NCI-H128 (cell line): ENCODE measurements around the gene TRPT1.
A peak's percentile ranks its signal among the peaks of the same experiment; 100 is the strongest.

Experiments used
- DNase-seq: peaks from one replicate; lab custom pipeline; 2025; ENCODE audit not compliant: unreplicated experiment; lab: John Stamatoyannopoulos, UW

Gene TRPT1

DNA sequence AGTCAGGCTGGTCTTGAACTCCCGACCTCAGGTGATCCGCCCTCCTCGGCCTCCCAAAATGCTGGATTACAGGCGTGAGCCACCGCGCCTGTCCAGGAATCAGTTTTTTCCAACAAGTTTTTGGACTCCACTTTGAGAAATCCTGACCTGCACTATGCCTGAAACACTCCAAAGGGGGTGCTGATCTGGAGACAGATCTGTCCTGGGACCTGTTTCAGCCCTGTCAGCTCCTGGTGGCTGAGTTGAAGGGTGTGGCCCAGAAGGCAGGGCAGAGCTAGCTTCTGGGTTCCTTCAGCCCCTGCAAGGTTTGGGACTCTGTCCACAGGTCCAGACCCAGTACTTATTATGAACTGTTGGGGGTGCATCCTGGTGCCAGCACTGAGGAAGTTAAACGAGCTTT lies 5.6 kb upstream of the TRPT1 start:
- DNase-seq: no peak

DNA sequence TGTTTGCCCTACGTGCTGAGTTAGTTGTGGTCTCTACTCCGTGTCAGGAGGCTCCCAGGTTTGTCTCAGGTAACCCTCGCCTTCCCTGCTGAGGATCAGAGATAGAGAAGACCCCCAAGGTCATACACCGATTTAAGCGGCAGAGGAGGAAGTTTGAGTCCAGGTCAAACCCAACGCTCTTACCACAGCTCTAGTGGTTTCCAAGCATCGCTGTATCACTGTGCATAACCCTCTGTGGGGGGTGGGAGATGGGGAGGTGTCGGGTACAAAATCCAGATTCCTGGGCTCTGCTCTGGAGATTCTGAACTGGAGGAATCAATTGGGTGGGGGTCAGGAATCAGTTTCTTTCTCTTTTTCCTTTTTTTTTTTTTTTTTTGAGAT lies 5.0 kb upstream of the TRPT1 start:
- no peak for DNase-seq

DNA sequence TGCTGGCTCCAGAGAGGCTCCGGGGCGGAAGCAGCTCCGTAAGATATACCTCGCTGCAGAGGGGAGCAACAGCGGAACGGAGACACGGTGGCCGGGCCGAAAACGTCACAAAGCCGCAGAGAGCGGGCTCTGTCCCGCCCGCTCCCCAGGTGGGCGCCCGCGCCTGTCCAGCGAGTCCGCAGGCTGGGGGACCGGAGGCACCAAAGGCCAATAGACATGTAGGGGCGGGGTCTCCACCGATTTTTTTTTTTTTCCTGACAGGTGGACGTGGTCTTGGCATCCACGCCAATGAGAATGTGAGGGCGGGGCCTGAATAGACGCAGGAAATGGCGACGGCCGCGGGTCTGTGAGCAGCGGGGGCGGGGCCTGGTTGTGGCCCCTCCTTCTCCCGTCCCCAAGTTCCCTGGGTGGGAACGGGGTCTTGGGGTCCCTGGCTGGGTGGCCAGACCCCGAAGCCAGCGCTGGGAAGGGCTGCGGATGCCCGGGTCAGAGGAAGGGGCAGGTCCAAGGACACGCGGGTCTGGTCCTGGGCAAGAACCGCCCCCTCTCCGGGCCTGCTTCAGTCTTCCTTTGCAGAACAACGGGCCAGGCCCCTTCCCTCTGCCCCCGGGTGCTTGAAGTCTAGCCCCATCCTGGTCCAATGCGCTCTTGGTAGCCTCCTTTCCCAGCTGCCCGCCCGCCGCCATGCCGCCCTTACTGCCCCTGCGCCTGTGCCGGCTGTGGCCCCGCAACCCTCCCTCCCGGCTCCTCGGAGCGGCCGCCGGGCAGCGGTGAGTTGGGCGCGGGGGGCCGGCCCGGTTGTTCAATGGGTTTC lies 4.4 kb upstream of the TRPT1 start, which contains the start of gene DNAJC4:
TSS of gene DNAJC4 (plus strand) at position 378 of the 814 bp plus-strand sequence. CDS start at position 685, 307 bp downstream.
- peak; percentile 92 for DNase-seq

DNA sequence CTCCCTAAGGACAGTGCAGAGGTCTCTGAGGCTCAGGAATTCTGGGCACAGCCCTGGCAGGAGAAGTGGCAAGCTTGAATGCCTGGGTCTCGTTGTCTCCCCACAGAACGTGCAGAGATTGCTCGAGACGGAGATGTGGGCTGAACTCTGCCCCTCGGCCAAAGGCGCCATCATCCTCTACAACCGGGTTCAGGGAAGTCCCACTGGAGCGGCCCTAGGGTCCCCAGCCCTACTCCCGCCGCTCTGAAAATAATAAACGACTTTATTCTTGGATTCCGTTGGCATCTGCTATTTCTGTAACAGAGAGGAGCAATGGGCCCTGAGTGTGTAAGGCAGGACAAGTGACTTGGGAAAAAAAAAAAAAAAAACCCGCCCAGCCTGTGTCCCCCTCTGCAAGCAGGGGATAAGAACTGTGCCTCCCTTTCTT lies 3.8 kb upstream of the TRPT1 start:
- no peak for DNase-seq

DNA sequence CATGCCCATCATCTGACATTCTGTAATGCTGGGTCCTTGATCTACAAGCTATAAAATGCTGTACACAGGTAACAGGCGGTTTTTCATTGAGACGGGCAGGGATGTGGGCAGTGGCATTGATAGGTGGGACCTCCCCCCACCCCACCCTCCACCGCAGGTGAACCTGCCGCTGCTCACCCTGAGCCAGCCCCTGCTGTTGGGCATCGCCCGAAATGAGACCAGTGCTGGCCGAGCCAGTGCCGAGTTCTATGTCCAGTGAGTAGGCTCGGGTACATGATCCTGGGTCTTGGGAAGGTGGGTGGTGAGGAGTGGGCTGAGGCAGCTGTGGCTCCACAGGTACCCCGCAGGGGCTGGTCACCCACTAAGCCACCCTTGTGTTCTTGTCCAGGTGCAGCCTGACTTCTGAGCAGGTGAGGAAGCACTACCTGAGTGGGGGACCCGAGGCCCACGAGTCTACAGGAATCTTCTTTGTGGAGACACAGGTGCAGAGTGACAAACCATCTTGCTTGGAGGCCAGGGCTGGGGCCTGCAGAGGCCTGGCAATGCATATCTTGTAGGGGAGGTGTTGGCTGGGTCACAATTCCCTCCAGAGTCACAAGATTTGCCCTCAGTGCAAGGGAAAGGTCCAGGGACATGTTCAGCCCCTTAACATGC lies 3.2 kb upstream of the TRPT1 start:
- no peak for DNase-seq

DNA sequence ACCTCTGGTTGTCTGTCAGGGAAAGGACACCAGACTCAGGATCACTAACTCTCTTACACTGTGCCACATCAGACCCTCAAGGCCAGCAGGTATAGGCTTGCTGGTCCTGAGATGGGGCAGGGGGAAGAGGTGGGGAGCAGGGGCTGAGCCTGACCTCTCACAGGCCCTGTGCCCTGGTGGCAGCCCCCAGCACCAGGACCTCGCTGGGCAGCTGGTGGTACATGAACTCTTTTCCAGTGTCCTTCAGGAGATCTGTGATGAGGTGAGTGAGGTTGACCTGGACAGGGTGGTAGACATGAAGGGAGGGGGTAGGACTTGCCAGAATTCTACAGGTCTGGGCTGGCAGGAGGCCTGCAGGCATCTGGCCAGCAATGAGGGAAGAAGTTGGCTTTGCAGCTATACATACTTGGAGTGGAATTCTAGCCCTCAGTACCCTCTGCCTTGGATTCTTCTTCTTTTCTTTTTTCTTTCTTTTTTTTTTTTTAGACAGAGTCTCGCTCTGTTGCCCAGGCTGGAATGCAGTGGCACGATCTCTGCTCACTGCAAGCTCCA lies 1.5 kb upstream of the TRPT1 start:
- DNase-seq: no peak

DNA sequence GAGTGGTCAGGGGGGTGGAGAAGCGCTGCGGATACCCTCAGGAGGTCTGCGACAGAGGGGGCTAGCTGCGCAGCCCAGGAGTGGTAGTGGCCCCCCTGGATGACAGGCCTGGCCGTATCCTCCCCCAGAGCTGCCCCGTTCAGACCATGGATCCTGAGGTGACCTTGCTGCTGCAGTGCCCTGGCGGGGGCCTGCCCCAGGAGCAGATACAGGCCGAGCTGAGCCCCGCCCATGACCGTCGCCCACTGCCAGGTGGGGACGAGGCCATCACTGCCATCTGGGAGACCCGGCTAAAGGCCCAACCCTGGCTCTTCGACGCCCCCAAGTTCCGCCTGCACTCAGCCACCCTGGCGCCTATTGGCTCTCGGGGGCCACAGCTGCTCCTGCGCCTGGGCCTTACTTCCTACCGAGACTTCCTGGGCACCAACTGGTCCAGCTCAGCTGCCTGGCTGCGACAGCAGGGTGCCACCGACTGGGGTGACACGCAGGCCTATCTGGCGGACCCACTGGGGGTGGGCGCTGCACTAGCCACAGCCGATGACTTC lies 593 bp upstream of the TRPT1 start:
- peak; percentile 18 for DNase-seq

DNA sequence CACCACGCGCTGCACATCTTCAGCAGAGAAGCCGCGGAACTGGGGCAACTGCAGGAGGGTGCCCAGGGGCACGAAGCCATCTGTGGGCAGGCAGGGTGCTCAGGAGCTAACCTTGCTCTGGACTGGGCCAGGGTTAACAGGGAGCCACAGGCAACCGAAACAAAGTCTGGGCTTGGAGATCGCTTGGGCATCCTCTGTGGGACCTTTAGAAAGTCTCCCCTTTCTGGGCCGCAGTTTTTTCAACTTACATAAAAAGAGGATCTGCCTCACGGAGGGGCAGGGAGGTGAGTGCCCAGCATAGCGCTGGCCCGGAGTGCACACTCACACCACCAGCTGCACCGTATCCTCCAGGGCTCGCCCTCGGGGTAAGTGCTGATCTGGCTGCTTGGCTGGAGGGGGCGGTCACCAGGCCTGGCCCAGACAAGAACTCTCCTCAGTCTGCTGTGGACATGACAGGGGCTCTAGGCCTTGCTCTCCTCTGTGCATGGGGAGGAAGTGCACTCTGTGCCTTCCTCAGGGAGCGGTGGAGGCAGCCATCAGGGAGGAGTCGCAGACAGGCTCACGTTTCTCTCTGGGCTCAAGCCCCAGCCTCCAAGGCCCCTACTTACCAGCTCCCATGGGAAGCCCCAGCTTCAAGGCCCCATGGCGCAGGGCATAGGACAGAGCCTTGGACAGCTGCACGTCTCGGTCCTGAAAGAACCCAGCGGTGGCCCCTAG lies 937 bp downstream of the TRPT1 start:
- no peak for DNase-seq

DNA sequence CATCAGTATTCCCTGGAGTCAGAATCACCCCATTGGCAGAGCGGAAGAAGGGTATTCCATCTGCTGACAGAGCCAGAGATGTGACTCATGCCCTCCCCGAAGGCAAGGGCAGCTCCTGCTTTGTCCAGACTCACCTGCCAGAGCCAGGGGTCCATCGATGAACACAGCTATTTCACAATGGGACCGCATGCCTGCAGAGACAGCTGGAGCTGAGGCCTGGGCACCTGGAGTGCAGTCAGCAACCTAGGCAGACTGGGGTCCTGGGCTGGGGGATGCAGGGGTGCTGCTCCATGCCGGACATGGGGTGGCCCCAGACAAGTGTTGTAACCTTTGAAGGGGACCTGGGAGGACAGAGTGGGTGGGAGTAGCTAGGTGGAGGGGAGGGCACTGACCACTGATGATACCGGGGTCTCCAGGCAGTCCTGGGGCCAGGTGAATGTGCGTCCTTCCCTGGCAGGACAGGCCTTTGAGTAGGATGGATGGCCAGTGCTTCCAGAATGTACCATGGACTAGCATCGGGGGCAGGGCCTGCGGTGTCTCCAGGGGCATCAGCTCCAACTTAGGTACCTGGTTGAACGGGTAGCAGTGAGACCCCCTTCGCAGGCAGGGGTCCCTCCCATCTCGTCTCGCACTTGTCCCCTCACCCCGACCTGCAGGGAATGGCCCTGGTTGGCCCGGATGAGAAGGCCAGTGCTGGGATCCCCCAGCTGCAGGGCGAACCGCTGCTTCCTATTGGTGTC lies 1.7 kb downstream of the TRPT1 start:
- DNase-seq: no peak

DNA sequence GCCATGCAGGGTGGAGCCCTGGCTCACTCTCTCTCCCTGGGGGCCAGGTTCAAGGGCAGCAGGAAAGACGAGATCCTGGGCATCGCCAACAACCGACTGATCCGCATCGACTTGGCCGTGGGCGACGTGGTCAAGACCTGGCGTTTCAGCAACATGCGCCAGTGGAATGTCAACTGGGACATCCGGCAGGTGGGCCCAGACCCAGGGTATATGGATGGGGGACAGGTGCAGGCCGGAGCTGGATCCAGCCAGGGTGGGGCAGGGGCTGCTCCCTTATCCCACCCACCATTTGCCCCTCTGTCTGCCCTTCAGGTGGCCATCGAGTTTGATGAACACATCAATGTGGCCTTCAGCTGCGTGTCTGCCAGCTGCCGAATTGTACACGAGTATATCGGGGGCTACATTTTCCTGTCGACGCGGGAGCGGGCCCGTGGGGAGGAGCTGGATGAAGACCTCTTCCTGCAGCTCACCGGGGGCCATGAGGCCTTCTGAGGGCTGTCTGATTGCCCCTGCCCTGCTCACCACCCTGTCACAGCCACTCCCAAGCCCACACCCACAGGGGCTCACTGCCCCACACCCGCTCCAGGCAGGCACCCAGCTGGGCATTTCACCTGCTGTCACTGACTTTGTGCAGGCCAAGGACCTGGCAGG lies 2.9 kb downstream of the TRPT1 start:
- no peak for DNase-seq

DNA sequence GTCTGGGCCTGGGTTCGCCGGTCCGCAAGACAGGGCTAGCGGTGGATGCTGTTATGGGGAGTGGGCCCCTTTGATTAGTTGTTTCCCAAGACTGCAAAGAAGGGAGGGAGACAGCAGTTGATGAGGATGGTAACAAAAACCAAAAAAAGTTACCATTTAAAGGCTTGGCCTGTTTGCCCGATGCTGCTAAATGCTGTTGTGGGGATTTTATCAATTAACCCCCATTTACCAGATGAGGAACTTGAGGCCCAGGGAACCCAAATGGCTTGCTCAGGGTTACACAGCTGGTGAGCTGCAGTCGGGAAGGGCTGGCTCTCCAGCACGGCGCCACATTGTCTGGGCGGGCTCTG lies 3.4 kb downstream of the TRPT1 start:
- DNase-seq: no peak

DNA sequence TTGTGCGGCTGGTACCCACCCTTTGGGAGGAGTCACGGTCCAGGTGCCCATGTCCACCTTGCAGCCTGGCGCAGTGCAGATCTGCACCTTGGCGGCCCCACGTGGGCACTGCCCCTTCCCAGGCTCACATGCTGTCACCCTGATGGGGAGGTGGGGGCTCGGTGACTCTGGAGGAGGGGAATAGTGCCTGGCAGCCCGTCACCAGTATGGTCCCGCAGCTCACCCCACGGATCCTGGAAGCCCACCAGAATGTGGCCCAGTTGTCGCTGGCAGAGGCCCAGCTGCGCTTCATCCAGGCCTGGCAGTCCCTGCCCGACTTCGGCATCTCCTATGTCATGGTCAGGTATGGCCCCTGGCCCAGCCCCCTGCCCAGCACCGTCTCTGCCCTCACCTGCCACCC lies 5.2 kb downstream of the TRPT1 start:
- DNase-seq: no peak

DNA sequence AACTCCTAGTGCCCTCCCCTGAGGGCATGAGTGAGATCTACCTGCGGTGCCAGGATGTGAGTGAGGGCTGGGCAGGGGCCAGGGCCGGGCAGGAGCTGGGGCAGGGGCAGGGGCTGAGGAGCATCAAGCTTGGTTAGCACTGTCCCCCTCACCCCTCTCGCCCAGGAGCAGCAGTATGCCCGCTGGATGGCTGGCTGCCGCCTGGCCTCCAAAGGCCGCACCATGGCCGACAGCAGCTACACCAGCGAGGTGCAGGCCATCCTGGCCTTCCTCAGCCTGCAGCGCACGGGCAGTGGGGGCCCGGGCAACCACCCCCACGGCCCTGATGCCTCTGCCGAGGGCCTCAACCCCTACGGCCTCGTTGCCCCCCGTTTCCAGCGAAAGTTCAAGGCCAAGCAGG lies 5.7 kb downstream of the TRPT1 start:
- DNase-seq: no peak

DNA sequence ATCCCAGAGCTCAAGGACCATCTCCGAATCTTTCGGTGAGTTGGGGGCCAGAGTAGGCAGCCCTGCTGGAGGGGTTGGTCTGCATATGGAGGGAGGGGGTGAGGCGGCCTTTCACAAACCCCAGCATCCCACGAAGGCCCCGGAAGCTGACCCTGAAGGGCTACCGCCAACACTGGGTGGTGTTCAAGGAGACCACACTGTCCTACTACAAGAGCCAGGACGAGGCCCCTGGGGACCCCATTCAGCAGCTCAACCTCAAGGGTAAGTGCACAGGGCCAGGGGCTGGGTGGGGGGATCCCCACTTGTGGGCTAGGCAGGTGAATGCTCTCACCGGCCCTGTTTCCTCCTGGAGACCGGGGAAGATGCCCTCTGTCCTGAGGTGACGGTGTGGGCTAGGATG lies 6.2 kb downstream of the TRPT1 start:
- no peak for DNase-seq

DNA sequence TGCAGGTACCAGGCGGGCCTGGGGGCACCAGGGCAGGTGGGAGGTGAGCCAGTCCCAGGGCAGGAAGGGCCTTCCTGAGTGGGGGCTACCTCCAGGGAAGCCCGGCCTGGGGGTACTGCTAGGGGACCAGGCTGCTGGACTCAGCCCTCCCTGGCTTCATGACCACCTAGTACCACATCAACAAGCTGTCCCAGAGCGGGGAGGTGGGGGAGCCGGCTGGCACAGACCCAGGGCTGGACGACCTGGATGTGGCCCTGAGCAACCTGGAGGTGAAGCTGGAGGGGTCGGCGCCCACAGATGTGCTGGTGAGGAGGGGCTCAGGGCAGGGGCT lies 6.7 kb downstream of the TRPT1 start:
- no peak for DNase-seq

DNA sequence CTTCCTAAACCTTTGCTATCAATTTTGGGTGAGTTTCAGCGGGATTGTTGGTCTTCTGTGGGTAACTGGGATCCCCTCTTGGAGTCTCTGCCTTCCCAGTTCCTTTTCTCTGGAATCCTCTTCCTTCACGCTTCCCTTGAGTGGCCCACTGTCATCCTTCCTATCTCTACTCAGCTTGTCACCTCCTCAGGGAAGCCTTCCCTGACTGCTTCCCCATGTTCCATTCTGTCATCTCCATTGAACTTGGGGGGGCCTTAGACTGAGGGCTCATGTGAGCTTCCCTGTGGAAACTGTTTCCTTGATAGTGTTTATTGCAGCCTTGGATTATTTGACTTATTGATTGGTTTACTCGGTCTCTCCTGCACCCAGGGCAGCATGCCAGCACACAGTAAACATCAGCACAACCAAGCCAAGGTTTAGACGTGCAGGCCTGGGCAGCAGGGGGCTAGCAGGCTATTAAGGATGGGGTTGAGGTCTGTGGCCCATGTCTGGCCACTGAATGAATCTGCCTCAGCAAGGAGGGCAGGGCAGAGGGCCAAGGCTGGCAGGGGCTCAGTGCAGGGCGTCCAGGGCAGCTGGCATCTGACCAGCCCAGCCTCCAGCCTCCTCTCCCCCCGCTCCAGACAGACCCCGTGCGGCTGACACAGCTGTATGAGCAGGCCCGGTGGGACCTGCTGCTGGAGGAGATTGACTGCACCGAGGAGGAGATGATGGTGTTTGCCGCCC lies 7.2 kb downstream of the TRPT1 start:
- no peak for DNase-seq

DNA sequence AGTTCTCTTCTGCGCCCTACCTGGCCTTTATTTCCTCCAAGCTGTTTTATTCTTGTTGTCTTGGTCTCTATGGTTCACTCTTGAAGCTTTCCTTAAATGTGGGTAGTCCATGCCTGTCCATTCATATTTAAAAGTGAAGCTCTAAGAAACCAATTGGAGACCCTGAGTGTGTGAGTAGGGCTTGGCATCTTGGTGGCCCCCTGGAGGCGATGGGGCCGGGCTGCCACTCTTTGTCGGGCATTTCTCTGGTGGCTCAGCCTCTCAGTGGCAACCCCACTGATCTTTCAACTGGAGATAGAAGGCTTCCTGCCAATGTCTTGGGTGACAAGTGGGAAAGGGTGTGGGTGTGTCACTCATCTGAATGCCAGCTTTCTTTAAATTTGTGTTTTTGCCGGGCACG lies 9.1 kb downstream of the TRPT1 start:
- DNase-seq: no peak

DNA sequence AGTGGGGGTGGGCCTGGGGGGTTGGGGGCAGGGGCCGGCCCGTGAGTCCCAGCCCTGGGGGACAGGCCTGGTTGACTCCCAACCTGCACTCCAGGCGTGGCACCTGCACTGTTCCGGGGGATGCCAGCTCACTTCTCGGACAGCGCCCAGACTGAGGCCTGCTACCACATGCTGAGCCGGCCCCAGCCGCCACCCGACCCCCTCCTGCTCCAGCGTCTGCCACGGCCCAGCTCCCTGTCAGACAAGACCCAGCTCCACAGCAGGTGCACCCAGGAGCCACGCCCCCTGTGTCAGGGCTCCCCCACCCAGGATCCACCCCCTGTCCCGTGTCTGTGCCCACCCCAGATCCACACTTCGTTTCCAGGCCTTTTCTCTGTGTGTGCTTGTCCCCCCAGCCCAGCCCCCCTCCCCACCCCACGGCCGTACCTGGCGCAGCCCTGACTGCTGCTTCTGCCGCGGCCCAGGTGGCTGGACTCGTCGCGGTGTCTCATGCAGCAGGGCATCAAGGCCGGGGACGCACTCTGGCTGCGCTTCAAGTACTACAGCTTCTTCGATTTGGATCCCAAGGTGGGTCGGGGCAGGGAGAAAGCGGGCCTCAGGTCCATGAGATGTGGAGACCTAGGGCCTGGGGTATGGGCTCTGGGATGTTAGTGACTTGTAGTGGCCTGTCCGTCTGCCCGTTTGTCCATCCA lies 14.7 kb downstream of the TRPT1 start:
- DNase-seq: no peak

DNA sequence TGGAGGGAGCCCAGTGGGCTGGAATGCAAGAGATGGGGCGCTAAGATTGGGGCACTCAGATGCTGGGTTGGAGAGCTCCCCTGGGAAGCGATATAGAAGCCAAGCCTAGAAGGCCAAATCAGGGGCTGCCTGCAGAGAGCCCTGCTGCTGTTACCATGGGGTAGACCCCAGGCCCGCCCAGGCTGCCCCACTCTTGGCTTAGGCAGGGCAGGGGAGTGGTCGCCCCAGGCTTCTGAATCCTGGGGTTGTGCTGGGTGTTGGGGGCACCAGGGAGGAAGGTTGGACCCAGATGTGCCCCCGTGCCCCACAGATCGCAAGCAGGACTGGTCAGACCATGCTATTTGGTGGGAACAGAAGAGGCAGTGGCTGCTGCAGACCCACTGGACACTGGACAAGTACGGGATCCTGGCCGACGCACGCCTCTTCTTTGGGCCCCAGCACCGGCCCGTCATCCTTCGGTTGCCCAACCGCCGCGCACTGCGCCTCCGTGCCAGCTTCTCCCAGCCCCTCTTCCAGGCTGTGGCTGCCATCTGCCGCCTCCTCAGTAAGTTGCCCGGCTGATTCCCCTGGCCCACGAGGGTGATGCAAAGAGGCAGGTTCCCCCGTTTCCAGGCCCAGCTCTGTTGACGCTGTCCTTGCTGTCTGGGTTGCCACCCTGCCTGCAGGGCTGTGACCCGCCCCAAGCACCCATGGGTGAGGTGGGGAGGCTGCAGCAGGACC lies 15.5 kb downstream of the TRPT1 start:
- DNase-seq: no peak
